Endothelial cell of umbilical vein (primary cell): ENCODE measurements around the gene POSTN. TPM values are rescaled to one million over a fixed set of nuclear protein-coding genes. Genes with fewer than 3 reads are reported as not detected.
A peak's percentile ranks its signal among the peaks of the same experiment; 100 is the strongest.

Experiments
- BruUV-seq: library from RNA; stranded (reverse); fragments of 400-500 nt; replicated peaks from 2 replicates; lab custom pipeline; 2021; lab: Mats Ljungman, UMichigan
- CTCF ChIA-PET: fragments of 300-600, 350-600 bp; sonication (Branson Sonifier 250); formaldehyde crosslinking; loops from one replicate; lab custom pipeline; 2021; ENCODE audit warnings: antibody characterized with exemption, inconsistent platforms; lab: Charles Lee
- POLR2A ChIA-PET: fragments of 300-600, 350-600 bp; sonication (Branson Sonifier 250); formaldehyde crosslinking; loops from one replicate; lab custom pipeline; 2021; ENCODE audit warnings: antibody characterized with exemption, inconsistent platforms; lab: Charles Lee
- DNase-seq: peaks from one replicate; pipeline ENCODE4 v3.0.0-alpha.2; 2011; ENCODE audit warnings: low read depth, low spot score
- FAIRE-seq: peaks from 2 replicates; lab custom pipeline; 2011; peaks lifted over from hg19 to GRCh38; lab: Jason Lieb, UNC
- H2AFZ ChIP-seq: 2 replicates; pipeline ENCODE4 v1.6.0; 2012; ENCODE audit warnings: low read depth, low read length, control low read depth, inconsistent platforms
- H3K27ac ChIP-seq: 2 replicates; pipeline ENCODE4 v1.5.1; 2011; ENCODE audit warnings: low read depth, mild to moderate bottlenecking, control low read depth, low read length, moderate library complexity; ENCODE audit not compliant: insufficient read depth
- H3K27me3 ChIP-seq, 2 experiments: 2 replicates each; pipeline versions ENCODE4 v1.6.0 to v1.6.1; 2011; ENCODE audit warnings: low read length in 2 of 2, mixed read lengths in 1 of 2; ENCODE audit not compliant: control insufficient read depth in 2 of 2, insufficient read depth in 2 of 2
- H3K36me3 ChIP-seq, 2 experiments: 2 replicates in 1 of 2; 3 replicates in 1 of 2; pipeline ENCODE4 v1.5.1; 2011; ENCODE audit warnings: low read length in 2 of 2, mild to moderate bottlenecking in 1 of 2, moderate library complexity in 1 of 2; ENCODE audit not compliant: control insufficient read depth in 2 of 2, insufficient read depth in 2 of 2; ENCODE audit errors: extremely low read depth in 1 of 2
- H3K4me1 ChIP-seq: 3 replicates; pipeline ENCODE4 v1.5.1; 2011; ENCODE audit warnings: mild to moderate bottlenecking, low read length; ENCODE audit not compliant: control insufficient read depth, insufficient read depth; ENCODE audit errors: extremely low read depth
- H3K4me2 ChIP-seq: 2 replicates; pipeline ENCODE4 v1.6.1; 2011; ENCODE audit warnings: low read length, control low read depth, mixed read lengths; ENCODE audit not compliant: insufficient read depth
- H3K4me3 ChIP-seq, 3 experiments: fragments of 200-600 bp in 1 of 3; sonication (generic), shearing (Covaris generic) in 1 of 3; replicated peaks in 1 of 3; 2 replicates each; pipeline ENCODE4 v1.5.1; 2011 to 2016; ENCODE audit warnings: control low read depth in 3 of 3, low read length in 3 of 3, mild to moderate bottlenecking in 2 of 3, inconsistent platforms in 1 of 3, low read depth in 1 of 3, moderate library complexity in 1 of 3; ENCODE audit not compliant: insufficient read depth in 1 of 3
- H3K79me2 ChIP-seq: 2 replicates; pipeline ENCODE4 v1.6.0; 2012; ENCODE audit warnings: low read length, inconsistent platforms; ENCODE audit not compliant: control insufficient read depth, insufficient read depth
- H3K9ac ChIP-seq: replicated peaks from 2 replicates; pipeline ENCODE3; 2011; ENCODE audit warnings: low read length, control low read depth; ENCODE audit not compliant: insufficient read depth; ENCODE audit errors: extremely low read depth
- H3K9me1 ChIP-seq: replicated peaks from 3 replicates; pipeline ENCODE4 v1.6.0; 2011; ENCODE audit warnings: mild to moderate bottlenecking, low read length; ENCODE audit not compliant: control insufficient read depth, insufficient read depth; ENCODE audit errors: extremely low read depth
- H3K9me3 ChIP-seq: replicated peaks from 2 replicates; pipeline ENCODE4 v1.5.1; 2012; ENCODE audit warnings: low read length, inconsistent platforms; ENCODE audit not compliant: control insufficient read depth, insufficient read depth
- H4K20me1 ChIP-seq: replicated peaks from 2 replicates; pipeline ENCODE3; 2011; ENCODE audit warnings: mild to moderate bottlenecking, low read length; ENCODE audit not compliant: control insufficient read depth, insufficient read depth; ENCODE audit errors: extremely low read depth
- CTCF ChIP-seq, 2 donors: IDR thresholded peaks; 1 replicate in 1 of 2; 2 replicates in 1 of 2; pipeline ENCODE4 v1.5.1; 2011; ENCODE audit warnings: low read length in 2 of 2, mild to moderate bottlenecking in 2 of 2, moderate library complexity in 2 of 2, control low read depth in 1 of 2, inconsistent platforms in 1 of 2, low read depth in 1 of 2; ENCODE audit not compliant: insufficient read depth in 1 of 2; ENCODE audit errors: extremely low read depth in 1 of 2
- EZH2 ChIP-seq: IDR thresholded peaks from 2 replicates; pipeline ENCODE4 v1.6.1; 2012; ENCODE audit warnings: borderline replicate concordance, low read depth, mild to moderate bottlenecking, moderate library complexity, low read length, inconsistent platforms; ENCODE audit not compliant: severe bottlenecking
- FOS ChIP-seq: IDR thresholded peaks from 2 replicates; pipeline ENCODE4 v1.6.1; 2011; ENCODE audit warnings: mild to moderate bottlenecking, low read length, moderate library complexity, borderline replicate concordance; ENCODE audit not compliant: insufficient read depth
- GATA2 ChIP-seq: IDR thresholded peaks from 2 replicates; pipeline ENCODE4 v1.7.0; 2011; ENCODE audit warnings: low read depth, mild to moderate bottlenecking, moderate library complexity, mixed read lengths, low read length; ENCODE audit not compliant: insufficient read length, insufficient read depth
- JUN ChIP-seq: IDR thresholded peaks from 2 replicates; pipeline ENCODE4 v1.6.1; 2011; ENCODE audit warnings: borderline replicate concordance, low read depth; ENCODE audit not compliant: insufficient read length, insufficient read depth
- MAX ChIP-seq: IDR thresholded peaks from 2 replicates; pipeline ENCODE4 v1.6.1; 2011; ENCODE audit not compliant: insufficient read depth, insufficient read length
- MYC ChIP-seq: IDR thresholded peaks from one replicate; pipeline ENCODE4 v1.6.1; 2011; ENCODE audit warnings: mild to moderate bottlenecking, low read depth, low read length
- POLR2A ChIP-seq: IDR thresholded peaks from 2 replicates; pipeline ENCODE4 v1.6.1; 2012; ENCODE audit warnings: low read depth, mild to moderate bottlenecking, control low read depth, low read length
- POLR2AphosphoS5 ChIP-seq: IDR thresholded peaks from 2 replicates; pipeline ENCODE4 v1.6.1; 2012; ENCODE audit warnings: low read depth, mild to moderate bottlenecking, control low read depth, low read length, moderate library complexity; ENCODE audit not compliant: insufficient read depth
- dilution Hi-C: fragments of 300-500 bp; cut with MboI; formaldehyde crosslinking; loops from one replicate; pipeline ENCODE4 v1.15.0; 2019; ENCODE audit warnings: low sequenced_read_pairs; ENCODE audit not compliant: extremely low pct_ligation_motif_present
- intact Hi-C: fragments of 100-400 bp; cut with micrococcal nuclease; formaldehyde crosslinking; loops from one replicate; pipeline ENCODE4 v1.10.0; 2022
- polyA plus RNA-seq, 4 experiments: library from polyadenylated mRNA; depleted of rRNA in 3 of 4; stranded (reverse) in 3 of 4; unstranded in 1 of 4; fragments of >200 nt; gene quantifications; 2 replicates each; pipeline versions ENCODE4 v1.2.1 to v1.2.3, GENCODE V29; 2011 to 2012; ENCODE audit warnings: missing spikeins in 1 of 4
- total RNA-seq: library from RNA; stranded (reverse); gene quantifications from 2 replicates; pipeline ENCODE4 v1.2.3, GENCODE V29; 2021

POSTN gene
- total and polyA plus RNA-seq, 2 donors (not counting 3 experiments of a cell fraction or from before 2014, with no cell fraction given): 0.29 to 0.41 TPM

- BruUV-seq: no TSS peak
- peaks cover 0 to 4% of the 10 kb centered on the region in 2 experiments for H3K27me3 ChIP-seq
- H3K4me3 ChIP-seq: no peak overlapping the region
- H3K4me2 ChIP-seq: no peak overlapping the region
- H2AFZ ChIP-seq: no peak overlapping the region
- intact Hi-C loops: loop anchor here (1.0 to 5.0 kb wide), 3 partner anchors 335 to 528 kb away; no protein-coding TSS in a partner anchor
- ChIA-PET CTCF (interaction anchor here (0.6 to 8.4 kb wide), 7 partner anchors 11 to 528 kb away, joined by 3 to 102 read pairs (median 3); partner anchors contain the start of gene CSNK1A1L), POLR2A (no interaction called here)
- no peaks in the 10 kb centered on the region for H3K9me1 ChIP-seq
- H3K4me1 ChIP-seq: peaks cover 12% of the 10 kb centered on the region
- no peak for FAIRE-seq
- H3K9me3 ChIP-seq: no peaks in the 10 kb centered on the region
- no peak for TF ChIP-seq MAX
- no peak overlapping the region for H3K9ac ChIP-seq
- H3K79me2 ChIP-seq: no peaks in the 10 kb centered on the region
- no peak overlapping the region for H3K27ac ChIP-seq
- dilution Hi-C loops: no loop called here
- H4K20me1 ChIP-seq: no peaks in the 10 kb centered on the region
- peak; percentile 33 for DNase-seq
- H3K36me3 ChIP-seq: no peaks in the 10 kb centered on the region
These were observed 3.3 kb upstream of the POSTN start for GRCh38 chr13:37601648-37602440.

- TF ChIP-seq CTCF (IDR thresholded peaks at IDR 0.05; ENCODE audit: extremely low read depth in 1 of 2, insufficient read depth in 1 of 2, low read depth in 1 of 2, low read length in 2 of 2): no peak
- no peak for TF ChIP-seq FOS
- TF ChIP-seq MYC: no peak
- TF ChIP-seq POLR2AphosphoS5: no peak
- no peak for TF ChIP-seq JUN
- TF ChIP-seq EZH2: no peak
- TF ChIP-seq POLR2A: no peak
- no peak for TF ChIP-seq MAX
- TF ChIP-seq GATA2: no peak
- H3K36me3 ChIP-seq: no peaks in the 10 kb centered on the region
- no peak overlapping the region for H3K4me3 ChIP-seq
- no peaks in the 10 kb centered on the region for H4K20me1 ChIP-seq
- peak overlapping the region; percentile 37 for H2AFZ ChIP-seq
- intact Hi-C loops (no loop called here), dilution Hi-C loops (no loop called here)
- no peak overlapping the region for H3K9ac ChIP-seq
- no peak overlapping the region for H3K4me2 ChIP-seq
- ChIA-PET CTCF (interaction anchor here (1.0 to 8.4 kb wide), 3 partner anchors 471 to 522 kb away, joined by 3 to 102 read pairs (median 3); partner anchors contain the start of gene CSNK1A1L), POLR2A (no interaction called here)
- DNase-seq: peak; percentile 24
- no TSS peak for BruUV-seq
- no peaks in the 10 kb centered on the region for H3K9me1 ChIP-seq
- H3K27me3 ChIP-seq: no peaks in the 10 kb centered on the region
- H3K9me3 ChIP-seq: no peaks in the 10 kb centered on the region
- no peaks in the 10 kb centered on the region for H3K79me2 ChIP-seq
- H3K27ac ChIP-seq: no peak overlapping the region
- FAIRE-seq: peak; percentile 12
- peaks cover 12% of the 10 kb centered on the region for H3K4me1 ChIP-seq
These were observed 951 bp upstream of the POSTN start for GRCh38 chr13:37599519-37599918.
